ENCODE results near the gene HDGF. TPM values are rescaled to one million over a fixed set of nuclear protein-coding genes. Genes with fewer than 3 reads are reported as not detected.

HDGF gene
- total and polyA plus RNA-seq, 9 of the 15 experiments (the other 6 are each of a cell fraction or from before 2014, with no cell fraction given): 38.8 to 601 (median 400) TPM

- TF ChIP-seq HNRNPK (IDR thresholded peaks at IDR 0.05; ENCODE audit: low read depth, low read length, poor library complexity, severe bottlenecking) (no peak), PHB (CRISPR knock-in tag; IDR thresholded peaks at IDR 0.05) (no peak), HINFP (tag; conservative IDR thresholded peaks at IDR 0.05; ENCODE audit: low read depth) (no peak; the same call in 1 of the 2 replicates), ZNF23 (CRISPR knock-in tag; IDR thresholded peaks at IDR 0.05) (no peak), PCBP2 (IDR thresholded peaks at IDR 0.05; ENCODE audit: low read depth, low read length, poor library complexity, severe bottlenecking) (no peak), TEAD1 (CRISPR knock-in tag; IDR thresholded peaks at IDR 0.05) (peak; percentile 59 to 64; a peak in 3 of 4 replicates), ZNF384 (IDR thresholded peaks at IDR 0.05; ENCODE audit: low read depth, low read length) (peak; percentile 72), GATA2 (CRISPR knock-in tag; IDR thresholded peaks at IDR 0.05) (peak; percentile 83), PCBP1 (IDR thresholded peaks at IDR 0.05; ENCODE audit: low read depth, low read length, poor library complexity, severe bottlenecking) (no peak), ZNF311 (CRISPR knock-in tag; IDR thresholded peaks at IDR 0.05) (peak; percentile 77), EWSR1 (IDR thresholded peaks at IDR 0.05; ENCODE audit: borderline replicate concordance, low read depth, partially characterized antibody) (no peak), AFF1 (IDR thresholded peaks at IDR 0.05; ENCODE audit: low read depth in 1 of 2, partially characterized antibody in 2 of 2) (peak; percentile 75 to 100), SRSF1 (IDR thresholded peaks at IDR 0.05; ENCODE audit: low read depth, low read length) (0 out of 2 replicates have a peak, but pooled peaks have one; percentile 32)
- TF ChIP-seq, protein P1, sequence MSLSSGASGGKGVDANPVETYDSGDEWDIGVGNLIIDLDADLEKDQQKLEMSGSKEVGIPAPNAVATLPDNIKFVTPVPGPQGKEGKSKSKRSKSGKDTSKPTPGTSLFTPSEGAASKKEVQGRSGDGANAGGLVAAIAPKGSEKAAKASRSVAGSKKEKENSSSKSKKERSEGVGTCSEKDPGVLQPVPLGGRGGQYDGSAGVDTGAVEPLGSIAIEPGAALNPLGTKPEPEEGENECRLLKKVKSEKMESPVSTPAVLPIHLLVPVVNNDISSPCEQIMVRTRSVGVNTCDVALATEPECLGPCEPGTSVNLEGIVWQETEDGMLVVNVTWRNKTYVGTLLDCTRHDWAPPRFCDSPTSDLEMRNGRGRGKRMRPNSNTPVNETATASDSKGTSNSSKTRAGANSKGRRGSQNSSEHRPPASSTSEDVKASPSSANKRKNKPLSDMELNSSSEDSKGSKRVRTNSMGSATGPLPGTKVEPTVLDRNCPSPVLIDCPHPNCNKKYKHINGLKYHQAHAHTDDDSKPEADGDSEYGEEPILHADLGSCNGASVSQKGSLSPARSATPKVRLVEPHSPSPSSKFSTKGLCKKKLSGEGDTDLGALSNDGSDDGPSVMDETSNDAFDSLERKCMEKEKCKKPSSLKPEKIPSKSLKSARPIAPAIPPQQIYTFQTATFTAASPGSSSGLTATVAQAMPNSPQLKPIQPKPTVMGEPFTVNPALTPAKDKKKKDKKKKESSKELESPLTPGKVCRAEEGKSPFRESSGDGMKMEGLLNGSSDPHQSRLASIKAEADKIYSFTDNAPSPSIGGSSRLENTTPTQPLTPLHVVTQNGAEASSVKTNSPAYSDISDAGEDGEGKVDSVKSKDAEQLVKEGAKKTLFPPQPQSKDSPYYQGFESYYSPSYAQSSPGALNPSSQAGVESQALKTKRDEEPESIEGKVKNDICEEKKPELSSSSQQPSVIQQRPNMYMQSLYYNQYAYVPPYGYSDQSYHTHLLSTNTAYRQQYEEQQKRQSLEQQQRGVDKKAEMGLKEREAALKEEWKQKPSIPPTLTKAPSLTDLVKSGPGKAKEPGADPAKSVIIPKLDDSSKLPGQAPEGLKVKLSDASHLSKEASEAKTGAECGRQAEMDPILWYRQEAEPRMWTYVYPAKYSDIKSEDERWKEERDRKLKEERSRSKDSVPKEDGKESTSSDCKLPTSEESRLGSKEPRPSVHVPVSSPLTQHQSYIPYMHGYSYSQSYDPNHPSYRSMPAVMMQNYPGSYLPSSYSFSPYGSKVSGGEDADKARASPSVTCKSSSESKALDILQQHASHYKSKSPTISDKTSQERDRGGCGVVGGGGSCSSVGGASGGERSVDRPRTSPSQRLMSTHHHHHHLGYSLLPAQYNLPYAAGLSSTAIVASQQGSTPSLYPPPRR (CRISPR knock-in tag; IDR thresholded peaks at IDR 0.05; ENCODE audit: borderline replicate concordance): no peak
- TF ChIP-seq, protein P2, sequence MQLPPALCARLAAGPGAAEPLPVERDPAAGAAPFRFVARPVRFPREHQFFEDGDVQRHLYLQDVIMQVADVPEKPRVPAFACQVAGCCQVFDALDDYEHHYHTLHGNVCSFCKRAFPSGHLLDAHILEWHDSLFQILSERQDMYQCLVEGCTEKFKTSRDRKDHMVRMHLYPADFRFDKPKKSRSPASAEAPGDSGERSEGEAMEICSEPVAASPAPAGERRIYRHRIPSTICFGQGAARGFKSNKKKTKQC (CRISPR knock-in tag; IDR thresholded peaks at IDR 0.05): peak; percentile 96
Measured at GRCh38 chr1:156767101-156767878, 15.8 kb upstream of the HDGF start, which contains the start of gene PRCC (continued).

Data from K562 (cell line).